IPS-18a (cell line): ENCODE measurements around the gene CUL3.
"Not testable (repeated sequence)": the region's sequence is repeated elsewhere in the genome, so short reads cannot be mapped to it uniquely, and the experiment has no call there.

Source experiments
- H3K27ac ChIP-seq: one replicate; pipeline ENCODE4 v1.5.1; 2013; ENCODE audit warnings: low read length
- H3K27me3 ChIP-seq: one replicate; pipeline ENCODE4 v1.6.1; 2013; ENCODE audit warnings: mild to moderate bottlenecking, low read length; ENCODE audit not compliant: control insufficient read depth, insufficient read depth
- H3K36me3 ChIP-seq: one replicate; pipeline ENCODE4 v1.6.1; 2013; ENCODE audit warnings: low read depth, low read length; ENCODE audit not compliant: control insufficient read depth
- H3K4me1 ChIP-seq: one replicate; pipeline ENCODE4 v1.6.1; 2013; ENCODE audit warnings: low read depth, low read length; ENCODE audit not compliant: control insufficient read depth
- H3K4me3 ChIP-seq: one replicate; pipeline ENCODE4 v1.5.1; 2013; ENCODE audit warnings: low read length
- H3K9ac ChIP-seq: one replicate; pipeline ENCODE4 v1.6.1; 2013; ENCODE audit warnings: mild to moderate bottlenecking, low read length, moderate library complexity
- H3K9me3 ChIP-seq: one replicate; pipeline ENCODE4 v1.6.1; 2013; ENCODE audit warnings: low read depth, low read length; ENCODE audit not compliant: control insufficient read depth

CUL3 gene

DNA sequence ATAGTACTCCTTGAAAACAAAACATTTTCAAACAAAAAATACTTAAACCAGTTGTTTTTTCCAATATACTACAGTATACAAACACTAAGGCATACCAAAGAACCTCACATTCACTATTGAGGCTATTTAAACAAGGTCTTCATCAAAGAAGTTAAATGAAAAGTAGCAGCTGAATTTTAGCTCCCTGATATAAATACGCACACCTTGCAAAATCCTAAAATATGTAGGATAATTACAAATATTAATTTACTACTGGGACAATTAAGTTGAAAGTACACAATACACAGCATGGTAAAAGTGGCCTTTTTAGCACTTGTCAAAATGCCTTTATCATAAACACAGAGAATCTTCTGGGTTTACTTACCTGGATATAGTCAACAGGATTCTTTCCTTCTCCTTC is 78.7 kb downstream of the CUL3 start:
- no peaks in the 10 kb centered on the region for H3K9me3 ChIP-seq
- H3K4me1 ChIP-seq = no peaks in the 10 kb centered on the region
- no peak overlapping the region for H3K4me3 ChIP-seq
- H3K27me3 ChIP-seq = no peaks in the 10 kb centered on the region
- no peak overlapping the region for H3K27ac ChIP-seq
- no peak overlapping the region for H3K9ac ChIP-seq
- H3K36me3 ChIP-seq = peaks cover 56% of the 10 kb centered on the region

DNA sequence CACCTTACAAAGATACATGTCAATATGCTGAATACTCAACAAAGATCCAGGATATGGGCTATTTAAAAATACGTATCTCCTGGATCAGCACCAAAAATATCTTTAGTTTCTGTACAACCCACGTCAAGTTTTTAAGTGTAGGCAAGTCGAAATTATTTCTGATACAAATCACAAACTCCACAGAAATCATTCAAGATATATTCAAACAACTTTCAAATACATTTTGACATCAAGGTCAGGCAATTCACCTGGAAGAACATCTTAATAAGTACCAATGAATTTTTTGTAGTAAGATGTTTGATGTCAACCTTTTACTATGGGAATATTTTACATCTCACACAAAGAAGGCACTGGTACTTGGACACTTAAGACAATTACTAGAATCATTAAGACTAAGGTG is 86.2 kb downstream of the CUL3 start:
- Histone ChIP-seq H3K36me3 (peaks cover 69% of the 10 kb centered on the region), H3K9me3 (no peaks in the 10 kb centered on the region), H3K27me3 (no peaks in the 10 kb centered on the region), H3K4me1 (no peaks in the 10 kb centered on the region), H3K27ac (no peak overlapping the region), H3K9ac (no peak overlapping the region), H3K4me3 (no peak overlapping the region)

GRCh38 chr2:224492531-224492930 is 92.6 kb downstream of the CUL3 start:
- Histone ChIP-seq H3K4me1 (no peaks in the 10 kb centered on the region), H3K9me3 (no peaks in the 10 kb centered on the region), H3K9ac (no peak overlapping the region), H3K4me3 (no peak overlapping the region), H3K36me3 (peaks cover 21% of the 10 kb centered on the region), H3K27ac (no peak overlapping the region), H3K27me3 (no peaks in the 10 kb centered on the region)

DNA sequence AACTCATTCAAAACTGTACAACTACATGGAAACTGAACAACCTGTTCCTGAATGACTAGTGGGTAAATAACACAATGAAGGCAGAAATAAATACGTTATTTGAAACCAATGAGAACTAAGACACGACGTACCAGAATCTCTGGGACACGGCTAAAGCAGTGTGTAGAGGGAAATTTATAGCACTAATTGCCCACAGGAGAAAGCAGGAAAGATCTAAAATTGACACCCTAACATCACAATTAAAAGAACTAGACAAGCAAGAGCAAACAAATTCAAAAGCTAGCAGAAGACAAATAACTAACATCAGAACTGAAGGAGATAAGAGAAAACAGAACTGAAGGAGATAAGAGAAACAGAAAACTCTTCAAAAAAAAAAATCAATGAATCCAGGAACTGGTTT is 97.2 kb downstream of the CUL3 start:
- H3K27me3 ChIP-seq, H3K9ac ChIP-seq, H3K36me3 ChIP-seq, H3K4me3 ChIP-seq, H3K9me3 ChIP-seq, H3K27ac ChIP-seq: not testable (repeated sequence)
- peaks cover 17% of the 10 kb centered on the region for H3K4me1 ChIP-seq

GRCh38 chr2:224485081-224486014 is 99.8 kb downstream of the CUL3 start:
- H3K9ac ChIP-seq = peak overlapping the region; percentile 17
- not testable (repeated sequence) for H3K36me3 ChIP-seq, H3K9me3 ChIP-seq, H3K27me3 ChIP-seq
- H3K27ac ChIP-seq = peak overlapping the region; percentile 73
- H3K4me3 ChIP-seq = peak overlapping the region; percentile 35
- peaks cover 17% of the 10 kb centered on the region for H3K4me1 ChIP-seq

GRCh38 chr2:224479826-224480225 is 105.3 kb downstream of the CUL3 start:
- Histone ChIP-seq H3K36me3 (peaks cover 44% of the 10 kb centered on the region), H3K9me3 (no peaks in the 10 kb centered on the region), H3K27ac (no peak overlapping the region), H3K4me1 (peaks cover 2% of the 10 kb centered on the region), H3K4me3 (no peak overlapping the region), H3K27me3 (no peaks in the 10 kb centered on the region), H3K9ac (no peak overlapping the region)

DNA sequence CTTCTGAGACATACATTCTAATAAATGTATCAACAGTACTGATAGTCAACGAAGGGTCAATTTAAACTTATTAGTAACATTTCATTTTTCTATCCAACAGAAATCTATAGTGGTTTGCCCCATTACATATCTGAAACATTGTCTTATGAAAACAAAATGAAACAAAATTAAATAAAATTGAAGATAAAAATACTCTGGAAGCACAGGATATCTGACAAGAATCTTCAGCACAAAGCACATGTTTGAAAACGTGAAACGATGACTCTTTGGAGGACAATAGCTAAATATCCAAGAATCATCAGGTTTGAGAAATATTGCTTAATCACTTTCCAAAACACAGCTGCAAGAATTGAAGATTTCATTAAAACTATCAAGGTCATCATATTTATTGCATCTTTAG is 112.3 kb downstream of the CUL3 start:
- Histone ChIP-seq H3K4me3 (no peak overlapping the region), H3K9ac (no peak overlapping the region), H3K4me1 (peaks cover under 1% of the 10 kb centered on the region), H3K27me3 (no peaks in the 10 kb centered on the region), H3K27ac (no peak overlapping the region), H3K9me3 (no peaks in the 10 kb centered on the region), H3K36me3 (peaks cover 37% of the 10 kb centered on the region)

GRCh38 chr2:224472137-224472536 is 113.0 kb downstream of the CUL3 start:
- no peak overlapping the region for H3K9ac ChIP-seq
- H3K9me3 ChIP-seq = no peaks in the 10 kb centered on the region
- H3K27me3 ChIP-seq = no peaks in the 10 kb centered on the region
- H3K27ac ChIP-seq = no peak overlapping the region
- H3K4me3 ChIP-seq = no peak overlapping the region
- H3K36me3 ChIP-seq = peaks cover 30% of the 10 kb centered on the region
- peaks cover 4% of the 10 kb centered on the region for H3K4me1 ChIP-seq

GRCh38 chr2:224469374-224469964 is 115.7 kb downstream of the CUL3 start:
- Histone ChIP-seq H3K27ac (no peak overlapping the region), H3K9ac (no peak overlapping the region), H3K4me3 (no peak overlapping the region), H3K27me3 (no peaks in the 10 kb centered on the region), H3K36me3 (peaks cover 12% of the 10 kb centered on the region), H3K4me1 (peaks cover 14% of the 10 kb centered on the region), H3K9me3 (no peaks in the 10 kb centered on the region)

DNA sequence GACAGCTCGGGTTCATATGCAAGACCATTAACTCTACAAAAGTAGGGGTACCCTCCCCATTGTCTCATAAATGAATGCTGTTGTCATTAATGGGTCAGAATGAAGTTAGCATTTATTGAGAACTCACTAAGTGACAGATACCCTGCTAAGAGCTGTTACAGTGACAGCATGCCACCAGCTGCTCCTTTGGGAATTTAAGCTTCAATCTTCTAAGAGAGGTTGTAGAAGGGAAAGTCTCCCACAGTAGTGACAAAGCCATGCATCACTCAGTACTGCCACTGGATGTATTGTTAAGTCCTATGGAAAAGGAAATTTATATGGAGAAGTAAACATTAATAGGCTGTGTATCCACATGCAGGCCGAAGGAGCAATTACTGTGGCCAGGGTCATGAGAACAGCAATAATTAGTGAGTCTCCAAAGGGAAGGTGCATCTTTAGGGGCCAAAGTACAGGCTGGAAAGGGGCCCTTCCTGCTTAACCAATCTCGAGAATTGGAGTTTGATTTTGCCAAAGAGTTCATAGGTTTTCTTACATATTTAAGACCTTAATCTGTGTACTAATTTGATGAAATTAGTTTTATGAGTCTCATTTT is 118.8 kb downstream of the CUL3 start:
- no peaks in the 10 kb centered on the region for H3K27me3 ChIP-seq
- H3K4me1 ChIP-seq = peaks cover 14% of the 10 kb centered on the region
- no peak overlapping the region for H3K9ac ChIP-seq
- no peaks in the 10 kb centered on the region for H3K36me3 ChIP-seq
- no peaks in the 10 kb centered on the region for H3K9me3 ChIP-seq
- no peak overlapping the region for H3K4me3 ChIP-seq
- no peak overlapping the region for H3K27ac ChIP-seq

- H3K4me3 ChIP-seq = no peak overlapping the region
- H3K36me3 ChIP-seq = no peaks in the 10 kb centered on the region
- no peak overlapping the region for H3K27ac ChIP-seq
- peaks cover 6% of the 10 kb centered on the region for H3K4me1 ChIP-seq
- no peak overlapping the region for H3K9ac ChIP-seq
- no peaks in the 10 kb centered on the region for H3K9me3 ChIP-seq
- H3K27me3 ChIP-seq = no peaks in the 10 kb centered on the region
Observed at GRCh38 chr2:224461391-224461790, 123.8 kb downstream of the CUL3 start.
